OCI-LY3 (cell line): ENCODE data around the gene FANCD2.

Source experiments
- H2AFZ ChIP-seq: fragments of 200-600, 300-600 bp; shearing (Covaris generic); 2 replicates; pipeline ENCODE4 v1.6.0; 2014; ENCODE audit warnings: antibody characterized with exemption, low read depth, low read length
- H3K27ac ChIP-seq: fragments of 200-600, 300-600 bp; sonication (generic); 2 replicates; pipeline ENCODE4 v1.5.1; 2014; ENCODE audit warnings: mild to moderate bottlenecking, low read length, moderate library complexity, mixed read lengths
- H3K27me3 ChIP-seq: fragments of 200-600, 300-600 bp; sonication (generic); 2 replicates; pipeline ENCODE4 v1.6.1; 2014; ENCODE audit warnings: low read depth, low read length, mixed read lengths
- H3K36me3 ChIP-seq: fragments of 200-600, 300-600 bp; sonication (generic); replicated peaks from 2 replicates; pipeline ENCODE3; 2014; ENCODE audit warnings: low read depth, low read length, mixed read lengths
- H3K4me1 ChIP-seq: fragments of 300-600, 200-600 bp; sonication (generic); 2 replicates; pipeline ENCODE4 v1.6.1; 2014; ENCODE audit warnings: low read length, mixed read lengths
- H3K4me2 ChIP-seq: fragments of 200-600, 300-600 bp; sonication (generic); 2 replicates; pipeline ENCODE4 v1.6.1; 2014; ENCODE audit warnings: low read length, mixed read lengths
- H3K4me3 ChIP-seq: fragments of 300-600, 200-600 bp; sonication (generic); 2 replicates; pipeline ENCODE4 v1.5.1; 2014; ENCODE audit warnings: antibody characterized with exemption, mild to moderate bottlenecking, low read length, moderate library complexity
- H3K79me2 ChIP-seq: fragments of 300-600, 200-600 bp; shearing (Covaris generic); 2 replicates; pipeline ENCODE4 v1.6.1; 2014; ENCODE audit warnings: mild to moderate bottlenecking, low read length, mixed read lengths
- H3K9ac ChIP-seq: fragments of 300-600, 200-600 bp; shearing (Covaris generic); 2 replicates; pipeline ENCODE4 v1.6.0; 2014; ENCODE audit warnings: mild to moderate bottlenecking, low read length, moderate library complexity
- H3K9me3 ChIP-seq: fragments of 200-600, 300-600 bp; shearing (Covaris generic); 2 replicates; pipeline ENCODE4 v1.6.1; 2014; ENCODE audit warnings: low read length, mixed read lengths; ENCODE audit not compliant: insufficient read depth
- H4K20me1 ChIP-seq: fragments of 200-600, 300-600 bp; sonication (generic); 2 replicates; pipeline ENCODE4 v1.6.1; 2016; ENCODE audit warnings: low read length, mixed read lengths; ENCODE audit not compliant: insufficient read depth
- CTCF ChIP-seq: fragments of 200-600, 300-600 bp; sonication (generic); IDR thresholded peaks from 2 replicates; pipeline ENCODE4 v1.5.1; 2014; ENCODE audit warnings: antibody characterized with exemption, low read length, low read depth
- EZH2phosphoT487 ChIP-seq: fragments of 200-600 bp; shearing (Covaris generic); IDR thresholded peaks from 2 replicates; pipeline ENCODE4 v1.6.1; 2018; ENCODE audit warnings: antibody characterized with exemption, mixed run types, low read depth

FANCD2 gene

GRCh38 chr3:10002951-10003350 is 23.3 kb upstream of the FANCD2 start:
- Histone ChIP-seq H3K27me3 (no peaks in the 10 kb centered on the region), H3K4me1 (peaks cover 3% of the 10 kb centered on the region; the same call in 1 of the 2 replicates), H3K9me3 (no peaks in the 10 kb centered on the region), H4K20me1 (peaks cover 51% of the 10 kb centered on the region), H2AFZ (no peak overlapping the region), H3K79me2 (peaks cover 36% of the 10 kb centered on the region), H3K9ac (no peak overlapping the region), H3K4me3 (no peak overlapping the region), H3K36me3 (peaks cover 26% of the 10 kb centered on the region), H3K4me2 (no peak overlapping the region), H3K27ac (no peak overlapping the region)
- TF ChIP-seq EZH2phosphoT487: no peak
- TF ChIP-seq CTCF: no peak

- peaks cover 14% of the 10 kb centered on the region for H3K4me1 ChIP-seq
- no peak overlapping the region for H3K9ac ChIP-seq
- no peak overlapping the region for H2AFZ ChIP-seq
- H3K4me2 ChIP-seq: no peak overlapping the region
- peaks cover 19% of the 10 kb centered on the region for H3K36me3 ChIP-seq
- peaks cover 23% of the 10 kb centered on the region; the same call in 1 of the 2 replicates for H3K79me2 ChIP-seq
- H3K4me3 ChIP-seq: no peak overlapping the region
- TF ChIP-seq EZH2phosphoT487 (no peak), CTCF (no peak)
- H3K9me3 ChIP-seq: no peaks in the 10 kb centered on the region
- no peaks in the 10 kb centered on the region for H3K27me3 ChIP-seq
- peaks cover 49% of the 10 kb centered on the region for H4K20me1 ChIP-seq
- H3K27ac ChIP-seq: no peak overlapping the region
Observed at GRCh38 chr3:10004506-10004905, 21.7 kb upstream of the FANCD2 start.

GRCh38 chr3:10004960-10005564 is 21.2 kb upstream of the FANCD2 start:
- Histone ChIP-seq H3K79me2 (peaks cover 18% of the 10 kb centered on the region; the same call in 1 of the 2 replicates), H3K27ac (no peak overlapping the region), H3K9me3 (no peaks in the 10 kb centered on the region), H3K27me3 (no peaks in the 10 kb centered on the region), H4K20me1 (peaks cover 50% of the 10 kb centered on the region), H3K36me3 (peaks cover 14% of the 10 kb centered on the region), H3K4me3 (no peak overlapping the region), H3K9ac (no peak overlapping the region), H2AFZ (no peak overlapping the region), H3K4me2 (no peak overlapping the region), H3K4me1 (peaks cover 16% of the 10 kb centered on the region)
- TF ChIP-seq EZH2phosphoT487: no peak
- no peak for TF ChIP-seq CTCF

- Histone ChIP-seq H3K4me2 (no peak overlapping the region), H3K27me3 (no peaks in the 10 kb centered on the region), H4K20me1 (peaks cover 51% of the 10 kb centered on the region), H3K36me3 (peaks cover 11% of the 10 kb centered on the region), H2AFZ (no peak overlapping the region), H3K4me3 (no peak overlapping the region), H3K4me1 (peaks cover 20% of the 10 kb centered on the region), H3K9ac (no peak overlapping the region), H3K27ac (no peak overlapping the region), H3K79me2 (peaks cover 9% of the 10 kb centered on the region; the same call in 1 of the 2 replicates), H3K9me3 (no peaks in the 10 kb centered on the region)
- TF ChIP-seq EZH2phosphoT487 (no peak), CTCF (no peak)
Observed at GRCh38 chr3:10006048-10006761, 20.0 kb upstream of the FANCD2 start.
